ENCODE data around the gene MAMDC4. TPM values are rescaled to one million over a fixed set of nuclear protein-coding genes. Genes with fewer than 3 reads are reported as not detected.

The MAMDC4 gene
- polyA plus RNA-seq, 3 donors, result 0.07 to 5.2 TPM; not detected in 1

- H3K27ac ChIP-seq (ENCODE audit: low read depth in 1 of 2, low read length in 2 of 2), result no peak overlapping the region
- no peak overlapping the region for H3K4me3 Mint-ChIP-seq
- 97% methylated on average over 8 of the region's 12 CpGs for WGBS (ENCODE audit: insufficient coverage)
- H3K4me2 ChIP-seq (replicated peaks; ENCODE audit: extremely low read depth, low read length, poor library complexity, severe bottlenecking), result no peak overlapping the region
- peaks cover 2% of the 10 kb centered on the region for H3K4me1 Mint-ChIP-seq
- intact Hi-C loops (cut with micrococcal nuclease), result no loop called here
- H3K4me3 ChIP-seq (replicated peaks in 1 of 3; ENCODE audit: low read depth in 2 of 3, low read length in 3 of 3), result no peak overlapping the region
- no peak for DNase-seq
- no peaks in the 10 kb centered on the region for H3K27me3 Mint-ChIP-seq (ENCODE audit: low read depth in 3 of 3)
- no peak for TF ChIP-seq CTCF (IDR thresholded peaks at IDR 0.05)
- no peaks in the 10 kb centered on the region for H3K27me3 ChIP-seq (ENCODE audit: control insufficient read depth in 2 of 2, insufficient read depth in 2 of 2, low read length in 2 of 2)
- peaks cover 50 to 89% of the 10 kb centered on the region in 2 donors for H3K36me3 ChIP-seq (replicated peaks in 1 of 2; ENCODE audit: control insufficient read depth in 1 of 2, insufficient read depth in 2 of 2, low read length in 2 of 2)
- no peaks in the 10 kb centered on the region for H4K20me1 ChIP-seq (ENCODE audit: insufficient read depth, low read length)
- no peaks in the 10 kb centered on the region for H3K9me3 ChIP-seq (replicated peaks in 1 of 2; ENCODE audit: control insufficient read depth in 1 of 2, insufficient read depth in 1 of 2, low read length in 2 of 2)
- H3K79me2 ChIP-seq (ENCODE audit: insufficient read depth, low read length), result no peaks in the 10 kb centered on the region
- peaks cover 0 to under 1% (median 0%) of the 10 kb centered on the region in 7 donors for H3K9me3 Mint-ChIP-seq
- peak overlapping the region in 2 of 7 donors; percentile 30 to 33 for H3K27ac Mint-ChIP-seq
- no peak overlapping the region for H3K9ac ChIP-seq (ENCODE audit: insufficient read depth, low read length, poor library complexity, severe bottlenecking)
- no peak overlapping the region for H2AFZ ChIP-seq (ENCODE audit: insufficient read depth, low read depth, low read length, poor library complexity, severe bottlenecking)
- peaks cover 52 to 88% of the 10 kb centered on the region in 2 donors for H3K36me3 Mint-ChIP-seq
- H3K4me1 ChIP-seq (ENCODE audit: control insufficient read depth in 1 of 2, insufficient read depth in 2 of 2, low read length in 2 of 2), result no peaks in the 10 kb centered on the region
Observed at GRCh38 chr9:136903041-136903554, 51.0 kb downstream of the MAMDC4 start.

- no peak overlapping the region for H3K4me2 ChIP-seq (replicated peaks; ENCODE audit: extremely low read depth, low read length, poor library complexity, severe bottlenecking)
Observed at GRCh38 chr9:136906266-136906665, 54.1 kb downstream of the MAMDC4 start.

More at GRCh38 chr9:136906266-136906665, 54.1 kb downstream of the MAMDC4 start:
- Mint-ChIP-seq H3K36me3 (peaks cover 51 to 87% of the 10 kb centered on the region in 2 donors), H3K27me3 (ENCODE audit: low read depth in 3 of 3) (no peaks in the 10 kb centered on the region), H3K9me3 (peaks cover 0 to 2% (median 0%) of the 10 kb centered on the region in 7 donors), H3K27ac (no peak overlapping the region), H3K4me1 (peaks cover 2% of the 10 kb centered on the region), H3K4me3 (no peak overlapping the region)
- WGBS (ENCODE audit: insufficient coverage), result no CpG with 5 or more reads among the region's 4 CpGs
- Histone ChIP-seq H3K9ac (ENCODE audit: insufficient read depth, low read length, poor library complexity, severe bottlenecking) (no peak overlapping the region), H3K4me1 (ENCODE audit: control insufficient read depth in 1 of 2, insufficient read depth in 2 of 2, low read length in 2 of 2) (no peaks in the 10 kb centered on the region), H2AFZ (ENCODE audit: insufficient read depth, low read depth, low read length, poor library complexity, severe bottlenecking) (no peak overlapping the region), H3K27me3 (ENCODE audit: control insufficient read depth in 2 of 2, insufficient read depth in 2 of 2, low read length in 2 of 2) (no peaks in the 10 kb centered on the region), H3K27ac (ENCODE audit: low read depth in 1 of 2, low read length in 2 of 2) (no peak overlapping the region), H3K36me3 (replicated peaks in 1 of 2; ENCODE audit: control insufficient read depth in 1 of 2, insufficient read depth in 2 of 2, low read length in 2 of 2) (peaks cover 50 to 81% of the 10 kb centered on the region in 2 donors), H3K79me2 (ENCODE audit: insufficient read depth, low read length) (no peaks in the 10 kb centered on the region), H3K4me3 (replicated peaks in 1 of 3; ENCODE audit: low read depth in 2 of 3, low read length in 3 of 3) (no peak overlapping the region), H4K20me1 (ENCODE audit: insufficient read depth, low read length) (no peaks in the 10 kb centered on the region), H3K9me3 (replicated peaks in 1 of 2; ENCODE audit: control insufficient read depth in 1 of 2, insufficient read depth in 1 of 2, low read length in 2 of 2) (no peaks in the 10 kb centered on the region)
- intact Hi-C loops (cut with micrococcal nuclease), result no loop called here
- no peak for DNase-seq
- TF ChIP-seq CTCF (IDR thresholded peaks at IDR 0.05), result no peak

All from CD14-positive monocyte (primary cell).